ENCODE data around the gene RARG.

Gene RARG

GRCh38 chr12:53224061-53224896 lies 7.7 kb downstream of the RARG start:
- H3K4ac ChIP-seq (ENCODE audit: low read depth in 1 of 2, low read length in 2 of 2): peak overlapping the region in 1 of 2 experiments; percentile 94
- H2BK12ac ChIP-seq (ENCODE audit: low read length in 2 of 2): peak overlapping the region; percentile 86 to 95
- H2BK120ac ChIP-seq (ENCODE audit: low read depth, low read length): no peak overlapping the region
- H3K9ac ChIP-seq (ENCODE audit: low read length): peak overlapping the region; percentile 76
- 58% methylated on average over 11 of the region's 11 CpGs for WGBS
- H3K14ac ChIP-seq (ENCODE audit: low read length in 2 of 2): peak overlapping the region in 1 of 2 experiments; percentile 80
- no peaks in the 10 kb centered on the region for H3K9me3 ChIP-seq (ENCODE audit: control insufficient read depth, low read length)
- H3K79me1 ChIP-seq (replicated peaks; ENCODE audit: low read length, poor library complexity, severe bottlenecking): no peaks in the 10 kb centered on the region
- no peak overlapping the region for H3K4me3 ChIP-seq (ENCODE audit: insufficient read depth in 1 of 2, low read depth in 1 of 2, low read length in 2 of 2)
- no peak overlapping the region for H3K27ac ChIP-seq (ENCODE audit: low read length, poor library complexity, severe bottlenecking)
- peak; percentile 36 for DNase-seq
- peaks cover 25% of the 10 kb centered on the region for H3K4me1 ChIP-seq (ENCODE audit: control insufficient read depth, insufficient read depth, low read depth, low read length)
- H4K91ac ChIP-seq (ENCODE audit: low read length): peak overlapping the region; percentile 84
- H3K36me3 ChIP-seq (ENCODE audit: control insufficient read depth in 1 of 2, insufficient read depth in 2 of 2, low read depth in 1 of 2, low read length in 2 of 2): peaks cover 13% of the 10 kb centered on the region in 2 experiments
- peak overlapping the region; percentile 17 for H2BK15ac ChIP-seq (ENCODE audit: low read depth, poor library complexity, severe bottlenecking)
- peak overlapping the region; percentile 1 for H2AFZ ChIP-seq (ENCODE audit: low read depth, low read length)
- H2BK5ac ChIP-seq (ENCODE audit: low read depth, low read length, poor library complexity, severe bottlenecking): no peak overlapping the region
- no peaks in the 10 kb centered on the region for H3K27me3 ChIP-seq (ENCODE audit: control insufficient read depth in 1 of 2, insufficient read depth in 1 of 2, low read length in 2 of 2)
- H2AK5ac ChIP-seq (ENCODE audit: low read length, severe bottlenecking): peak overlapping the region; percentile 34
- H3K23ac ChIP-seq (ENCODE audit: low read length in 2 of 2): peak overlapping the region in 1 of 2 experiments; percentile 5
- peak overlapping the region; percentile 86 to 88 for H3K18ac ChIP-seq (ENCODE audit: low read depth in 1 of 2, low read length in 2 of 2)
- no peak overlapping the region for H3K4me2 ChIP-seq (ENCODE audit: low read length, poor library complexity, severe bottlenecking)
- H4K8ac ChIP-seq (ENCODE audit: low read length): peak overlapping the region; percentile 79

GRCh38 chr12:53223389-53224060 lies 8.5 kb downstream of the RARG start:
- H3K9me3 ChIP-seq (ENCODE audit: control insufficient read depth, low read length): no peaks in the 10 kb centered on the region
- H3K23ac ChIP-seq (ENCODE audit: low read length in 2 of 2): peak overlapping the region in 1 of 2 experiments; percentile 17
- peak overlapping the region; percentile 98 for H4K8ac ChIP-seq (ENCODE audit: low read length)
- peak overlapping the region; percentile 84 for H4K91ac ChIP-seq (ENCODE audit: low read length)
- H3K4me2 ChIP-seq (ENCODE audit: low read length, poor library complexity, severe bottlenecking): peak overlapping the region; percentile 7
- H3K4me1 ChIP-seq (ENCODE audit: control insufficient read depth, insufficient read depth, low read depth, low read length): peaks cover 31% of the 10 kb centered on the region
- H3K9ac ChIP-seq (ENCODE audit: low read length): peak overlapping the region; percentile 76
- H3K18ac ChIP-seq (ENCODE audit: low read depth in 1 of 2, low read length in 2 of 2): peak overlapping the region; percentile 86 to 92
- peaks cover 13% of the 10 kb centered on the region in 2 experiments for H3K36me3 ChIP-seq (ENCODE audit: control insufficient read depth in 1 of 2, insufficient read depth in 2 of 2, low read depth in 1 of 2, low read length in 2 of 2)
- no peak overlapping the region for H3K27ac ChIP-seq (ENCODE audit: low read length, poor library complexity, severe bottlenecking)
- whole genome bisulfite sequencing: 14% methylated on average over 8 of the region's 16 CpGs
- H2BK120ac ChIP-seq (ENCODE audit: low read depth, low read length): peak overlapping the region; percentile 78
- H2BK15ac ChIP-seq (ENCODE audit: low read depth, poor library complexity, severe bottlenecking): peak overlapping the region; percentile 91
- H2AFZ ChIP-seq (ENCODE audit: low read depth, low read length): peak overlapping the region; percentile 1
- H3K4me3 ChIP-seq (ENCODE audit: insufficient read depth in 1 of 2, low read depth in 1 of 2, low read length in 2 of 2): peak overlapping the region in 1 of 2 experiments; percentile 44
- no peaks in the 10 kb centered on the region for H3K27me3 ChIP-seq (ENCODE audit: control insufficient read depth in 1 of 2, insufficient read depth in 1 of 2, low read length in 2 of 2)
- peak overlapping the region; percentile 60 for H2AK5ac ChIP-seq (ENCODE audit: low read length, severe bottlenecking)
- peak overlapping the region in 1 of 2 experiments; percentile 80 for H3K14ac ChIP-seq (ENCODE audit: low read length in 2 of 2)
- no peaks in the 10 kb centered on the region for H3K79me1 ChIP-seq (replicated peaks; ENCODE audit: low read length, poor library complexity, severe bottlenecking)
- peak overlapping the region; percentile 39 to 94 for H3K4ac ChIP-seq (ENCODE audit: low read depth in 1 of 2, low read length in 2 of 2)
- H2BK12ac ChIP-seq (ENCODE audit: low read length in 2 of 2): peak overlapping the region; percentile 95 to 96
- peak; percentile 69 for DNase-seq
- H2BK5ac ChIP-seq (ENCODE audit: low read depth, low read length, poor library complexity, severe bottlenecking): no peak overlapping the region

- peak overlapping the region; percentile 96 to 97 for H2BK12ac ChIP-seq (ENCODE audit: low read length in 2 of 2)
- peak overlapping the region; percentile 44 for H3K9ac ChIP-seq (ENCODE audit: low read length)
- H2BK120ac ChIP-seq (ENCODE audit: low read depth, low read length): peak overlapping the region; percentile 78
- no peak overlapping the region for H3K14ac ChIP-seq (ENCODE audit: low read length in 2 of 2)
- H4K91ac ChIP-seq (ENCODE audit: low read length): peak overlapping the region; percentile 95
- no peak overlapping the region for H3K4me3 ChIP-seq (ENCODE audit: insufficient read depth in 1 of 2, low read depth in 1 of 2, low read length in 2 of 2)
- H3K4me1 ChIP-seq (ENCODE audit: control insufficient read depth, insufficient read depth, low read depth, low read length): peaks cover 34% of the 10 kb centered on the region
- H2AFZ ChIP-seq (ENCODE audit: low read depth, low read length): peak overlapping the region; percentile 32
- no peak overlapping the region for H3K23ac ChIP-seq (ENCODE audit: low read length in 2 of 2)
- peak overlapping the region; percentile 17 for H3K27ac ChIP-seq (ENCODE audit: low read length, poor library complexity, severe bottlenecking)
- H3K9me3 ChIP-seq (ENCODE audit: control insufficient read depth, low read length): no peaks in the 10 kb centered on the region
- WGBS: 34% methylated on average over 4 of the region's 4 CpGs
- no peak for DNase-seq
- peak overlapping the region; percentile 89 for H2BK15ac ChIP-seq (ENCODE audit: low read depth, poor library complexity, severe bottlenecking)
- peak overlapping the region; percentile 86 to 92 for H3K18ac ChIP-seq (ENCODE audit: low read depth in 1 of 2, low read length in 2 of 2)
- H2BK5ac ChIP-seq (ENCODE audit: low read depth, low read length, poor library complexity, severe bottlenecking): no peak overlapping the region
- H3K79me1 ChIP-seq (replicated peaks; ENCODE audit: low read length, poor library complexity, severe bottlenecking): no peaks in the 10 kb centered on the region
- peaks cover 8 to 13% of the 10 kb centered on the region in 2 experiments for H3K36me3 ChIP-seq (ENCODE audit: control insufficient read depth in 1 of 2, insufficient read depth in 2 of 2, low read depth in 1 of 2, low read length in 2 of 2)
- peak overlapping the region; percentile 86 for H2AK5ac ChIP-seq (ENCODE audit: low read length, severe bottlenecking)
- H4K8ac ChIP-seq (ENCODE audit: low read length): peak overlapping the region; percentile 98
- H3K27me3 ChIP-seq (ENCODE audit: control insufficient read depth in 1 of 2, insufficient read depth in 1 of 2, low read length in 2 of 2): no peaks in the 10 kb centered on the region
- H3K4ac ChIP-seq (ENCODE audit: low read depth in 1 of 2, low read length in 2 of 2): peak overlapping the region; percentile 82 to 87
- peak overlapping the region; percentile 5 for H3K4me2 ChIP-seq (ENCODE audit: low read length, poor library complexity, severe bottlenecking)
Observed at GRCh38 chr12:53222806-53223261, 9.2 kb downstream of the RARG start.

All from mesenchymal stem cell (in vitro differentiated cells and primary cell).